HG03159 (cell line): ENCODE measurements around the gene DNASE2.

Source experiments
- ATAC-seq: cut with Tn5 transposase; IDR thresholded peaks from one replicate; pipeline ENCODE4 v1.9.1; 2021; ENCODE audit warnings: mild to moderate bottlenecking, moderate library complexity; ENCODE audit not compliant: unreplicated experiment

The DNASE2 gene

DNA sequence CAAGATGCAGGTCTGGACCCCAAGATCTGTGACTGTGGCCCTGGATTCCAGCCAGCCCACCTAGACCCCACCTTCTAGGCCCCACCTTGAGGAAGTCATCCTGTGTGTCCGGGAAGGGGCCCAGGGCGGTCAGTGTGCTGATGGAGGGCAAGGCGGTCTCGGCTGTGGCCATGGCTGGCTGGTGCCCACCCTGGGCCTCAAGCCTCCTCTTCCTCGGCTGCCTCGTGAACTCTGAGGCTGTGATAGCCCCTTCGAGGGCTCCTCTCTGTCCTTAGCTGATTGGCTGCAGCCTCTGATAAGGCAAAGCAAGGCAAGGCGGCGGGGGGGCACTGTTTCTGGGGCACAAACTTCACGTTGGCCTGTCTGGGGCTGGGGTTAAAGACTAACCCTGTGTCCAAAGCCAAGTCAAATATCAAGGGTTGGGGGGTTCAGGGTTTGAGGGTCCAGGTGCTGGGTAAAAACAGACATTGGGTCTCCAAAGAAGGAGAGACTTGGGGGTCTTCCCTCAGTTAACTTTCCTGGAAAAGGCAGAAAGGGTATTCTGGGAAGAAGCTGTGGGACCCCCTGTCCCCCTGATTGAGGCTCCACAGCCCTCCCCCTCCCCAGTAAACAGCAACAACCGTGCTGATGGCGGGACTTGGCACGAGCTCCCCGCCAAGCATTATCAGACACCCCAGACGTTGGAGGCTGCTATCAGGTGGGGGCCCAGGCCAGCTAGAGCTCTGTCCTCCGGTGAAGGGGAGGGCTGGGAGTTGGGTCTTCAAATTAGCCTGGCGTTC is 5.9 kb upstream of the DNASE2 start, which contains the start of gene KLF1:
KLF1 (minus strand) TSS at position 233 of the 779 bp plus-strand sequence; CDS start at position 172, 61 bp downstream.
- no peak for ATAC-seq

DNA sequence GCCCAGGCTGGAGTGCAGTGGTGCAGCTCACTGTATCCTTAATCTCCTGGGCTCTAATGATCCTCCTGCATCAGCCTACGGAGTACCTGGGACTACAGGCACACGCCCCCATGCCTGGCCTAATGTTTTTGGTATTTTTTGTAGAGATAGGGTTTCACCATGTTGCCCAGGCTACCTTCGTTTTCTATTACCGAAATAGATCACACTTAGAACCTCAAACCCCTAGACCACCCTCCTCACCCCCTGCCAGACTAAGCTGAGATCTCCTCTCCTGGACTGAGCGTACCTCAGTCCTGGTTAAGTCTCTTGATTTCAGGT is 5.4 kb upstream of the DNASE2 start:
- no peak for ATAC-seq

DNA sequence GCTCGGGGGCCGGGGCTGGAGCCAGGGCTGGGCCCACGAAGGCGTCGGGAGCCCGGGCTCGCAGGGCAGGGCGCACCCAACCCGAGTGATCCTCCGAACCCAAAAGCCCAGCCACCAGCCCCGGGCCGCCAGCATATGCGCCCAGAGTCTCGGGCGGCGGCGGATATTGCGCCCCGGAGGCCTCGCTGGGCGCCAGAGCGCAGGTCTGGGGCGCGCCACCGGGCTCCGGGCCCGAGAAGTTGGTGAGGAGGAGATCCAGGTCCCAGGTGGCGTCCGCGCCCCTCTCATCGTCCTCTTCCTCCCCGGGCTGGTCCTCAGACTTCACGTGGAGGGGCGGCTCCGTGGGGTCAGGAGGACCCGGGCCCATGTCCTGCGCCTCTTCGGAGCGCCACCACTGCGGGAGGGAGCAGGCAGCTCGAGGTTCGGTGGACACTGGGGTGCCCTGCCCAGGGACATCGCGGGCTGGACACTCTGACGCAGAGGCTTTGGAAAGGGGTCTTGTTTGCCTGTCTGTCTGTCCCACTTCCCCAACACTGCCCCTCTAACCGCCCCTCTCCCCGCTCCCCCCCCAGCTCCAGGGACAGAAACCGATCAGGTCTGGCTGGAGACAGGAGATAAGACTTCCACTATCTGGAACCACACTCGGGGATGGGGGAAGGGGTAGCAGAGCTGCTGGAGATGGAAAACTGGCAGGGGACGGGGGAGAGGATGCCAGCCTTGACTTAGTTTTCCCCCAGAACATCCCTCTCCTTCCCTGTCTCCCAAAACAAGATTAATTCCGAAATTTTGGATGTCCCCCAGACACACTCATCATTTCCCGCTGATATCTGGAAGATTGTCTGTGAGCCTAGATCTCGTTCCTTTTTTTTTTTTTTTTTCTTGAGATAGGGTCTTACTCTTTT is 4.8 kb upstream of the DNASE2 start:
- ATAC-seq: no peak

DNA sequence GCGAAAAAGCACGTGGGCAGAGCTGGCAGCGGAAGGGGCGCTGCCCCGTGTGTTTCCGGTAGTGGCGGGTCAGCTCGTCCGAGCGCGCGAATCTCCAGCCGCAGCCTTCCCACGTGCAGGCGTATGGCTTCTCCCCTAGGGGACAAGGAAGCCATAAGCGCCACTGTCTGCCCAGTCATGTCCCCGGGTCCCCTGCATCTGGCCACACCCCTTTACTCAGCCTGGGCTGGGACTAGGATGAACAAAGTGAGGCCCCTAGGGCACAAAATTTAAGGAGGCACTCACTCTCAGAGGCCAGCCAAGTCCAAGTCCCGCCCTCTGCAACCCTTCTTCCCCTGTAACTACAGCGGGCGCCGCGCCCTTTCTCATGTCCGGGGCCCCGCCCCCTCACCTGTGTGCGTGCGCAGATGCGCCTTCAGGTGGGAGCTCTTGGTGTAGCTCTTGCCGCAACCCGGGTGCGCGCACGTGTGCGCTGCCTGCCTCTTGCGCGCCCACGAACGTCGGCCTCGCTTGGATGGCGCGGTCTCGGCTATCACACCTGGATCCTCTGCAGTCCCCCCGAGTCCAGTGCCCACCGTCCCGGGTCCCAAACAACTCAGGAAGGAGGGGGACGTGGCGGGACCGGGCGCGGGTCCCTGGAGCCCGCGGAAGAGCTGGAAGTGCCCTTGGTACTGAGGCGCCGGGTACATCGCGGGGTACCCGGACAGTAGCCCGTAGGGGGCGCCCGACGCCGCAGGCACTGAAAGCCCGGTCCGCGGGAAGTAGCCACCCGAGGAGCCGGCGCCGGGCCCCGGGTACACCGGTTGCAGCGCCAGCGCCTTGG is 3.9 kb upstream of the DNASE2 start:
- ATAC-seq: no peak

DNA sequence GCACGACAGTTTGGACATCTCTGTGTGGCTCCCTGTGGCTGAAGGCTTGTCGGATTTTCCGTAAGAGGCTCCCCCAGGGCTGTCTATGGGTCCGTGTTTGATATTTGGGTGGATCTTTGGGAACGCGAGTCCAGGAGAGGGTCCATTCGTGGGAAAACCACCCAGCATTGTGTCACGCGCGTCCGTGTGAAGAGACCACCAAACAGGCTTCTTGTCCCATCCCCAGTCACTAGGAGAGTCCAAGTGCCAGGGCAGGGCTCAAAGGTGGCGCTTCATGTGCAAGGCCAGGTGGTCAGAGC is 3.3 kb upstream of the DNASE2 start:
- ATAC-seq: no peak

DNA sequence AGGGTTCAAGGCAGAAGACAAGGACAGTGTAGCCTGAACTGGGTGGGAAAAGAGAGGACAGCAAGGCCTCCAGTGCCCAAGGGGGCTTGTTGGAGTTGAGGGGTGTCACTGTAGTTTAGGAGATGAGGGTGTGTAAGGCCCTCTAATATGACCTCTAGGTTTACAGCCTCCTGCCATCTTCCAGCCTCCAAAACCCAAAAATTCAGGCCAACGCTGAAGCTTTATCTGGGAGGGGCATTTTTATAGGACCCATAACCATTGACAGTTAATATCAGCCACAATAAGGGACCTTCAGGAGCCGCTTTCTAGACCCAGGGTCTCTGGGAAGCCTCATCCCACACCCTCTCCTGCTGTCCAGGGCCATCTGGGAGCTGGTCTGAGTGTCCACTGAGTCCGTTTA is 3.0 kb upstream of the DNASE2 start:
- ATAC-seq: no peak

DNA sequence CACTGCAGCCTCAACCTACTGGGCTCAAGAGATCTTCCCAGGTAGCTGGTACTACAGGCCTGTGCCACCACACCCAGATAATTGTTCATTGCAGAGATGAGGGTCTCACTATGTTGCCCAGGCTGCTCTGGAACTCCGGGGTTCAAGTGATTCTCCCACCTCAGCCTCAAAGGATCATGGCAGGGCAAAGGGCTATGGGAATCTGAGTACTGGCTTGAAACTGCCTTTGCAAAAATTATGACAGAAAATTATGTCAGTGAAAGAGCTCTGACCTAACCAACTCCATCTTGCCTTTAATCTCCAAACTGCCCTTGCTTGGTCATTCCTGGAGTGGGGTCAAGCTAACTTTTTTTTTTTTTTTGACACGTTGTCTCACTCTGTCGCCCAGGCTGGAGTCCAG is 1.3 kb upstream of the DNASE2 start:
- no peak for ATAC-seq

DNA sequence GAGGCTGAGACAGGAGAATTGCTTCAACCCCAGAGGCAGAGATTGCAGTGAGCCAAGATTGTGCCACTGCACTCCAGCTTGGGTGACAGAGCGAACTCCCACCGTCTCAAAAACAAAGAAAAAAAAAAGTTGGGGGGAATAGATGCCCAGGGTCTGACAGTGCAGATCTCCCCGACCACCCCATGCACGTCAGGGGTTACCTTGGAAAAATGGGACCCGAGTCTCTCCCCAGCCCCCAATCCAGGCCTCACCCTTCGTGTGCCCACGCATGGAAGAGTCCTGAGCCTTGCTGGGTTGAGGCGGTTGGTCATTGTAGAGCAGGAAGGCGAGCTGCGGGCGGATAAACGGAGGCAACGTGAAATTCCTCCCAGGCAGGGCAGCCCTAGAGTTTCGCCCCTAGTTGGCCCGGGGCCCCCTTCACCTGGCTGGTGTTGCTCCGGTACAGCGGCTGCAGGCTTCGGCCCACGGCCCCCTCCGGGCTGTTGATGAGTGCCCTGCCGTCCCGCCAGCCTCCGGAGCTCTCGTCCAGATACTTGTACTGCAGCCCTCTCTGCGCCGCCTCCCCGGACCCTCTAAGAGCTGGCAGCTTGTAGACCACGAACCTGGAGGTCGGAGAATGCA is 588 bp downstream of the DNASE2 start:
- peak; percentile 10 for ATAC-seq

DNA sequence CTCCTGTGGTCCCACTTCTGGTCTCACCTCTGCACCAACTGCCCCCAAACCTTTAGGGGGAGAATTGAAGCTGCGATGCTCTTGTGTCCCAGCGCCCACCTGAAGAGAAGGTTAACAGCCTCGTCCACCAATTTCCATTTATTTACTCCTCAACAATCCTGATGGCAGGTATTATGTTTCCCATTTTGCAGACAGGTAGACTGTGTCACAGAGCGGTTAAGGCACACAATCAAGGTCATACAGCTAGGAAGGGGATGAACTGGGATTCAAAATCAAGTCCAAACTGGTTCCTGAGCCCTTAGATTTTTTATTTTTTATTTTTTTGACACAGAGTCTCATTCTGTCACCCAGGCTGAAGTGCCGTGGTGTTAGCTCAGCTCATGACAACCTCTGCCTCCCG is 6.2 kb downstream of the DNASE2 start:
- ATAC-seq: no peak

DNA sequence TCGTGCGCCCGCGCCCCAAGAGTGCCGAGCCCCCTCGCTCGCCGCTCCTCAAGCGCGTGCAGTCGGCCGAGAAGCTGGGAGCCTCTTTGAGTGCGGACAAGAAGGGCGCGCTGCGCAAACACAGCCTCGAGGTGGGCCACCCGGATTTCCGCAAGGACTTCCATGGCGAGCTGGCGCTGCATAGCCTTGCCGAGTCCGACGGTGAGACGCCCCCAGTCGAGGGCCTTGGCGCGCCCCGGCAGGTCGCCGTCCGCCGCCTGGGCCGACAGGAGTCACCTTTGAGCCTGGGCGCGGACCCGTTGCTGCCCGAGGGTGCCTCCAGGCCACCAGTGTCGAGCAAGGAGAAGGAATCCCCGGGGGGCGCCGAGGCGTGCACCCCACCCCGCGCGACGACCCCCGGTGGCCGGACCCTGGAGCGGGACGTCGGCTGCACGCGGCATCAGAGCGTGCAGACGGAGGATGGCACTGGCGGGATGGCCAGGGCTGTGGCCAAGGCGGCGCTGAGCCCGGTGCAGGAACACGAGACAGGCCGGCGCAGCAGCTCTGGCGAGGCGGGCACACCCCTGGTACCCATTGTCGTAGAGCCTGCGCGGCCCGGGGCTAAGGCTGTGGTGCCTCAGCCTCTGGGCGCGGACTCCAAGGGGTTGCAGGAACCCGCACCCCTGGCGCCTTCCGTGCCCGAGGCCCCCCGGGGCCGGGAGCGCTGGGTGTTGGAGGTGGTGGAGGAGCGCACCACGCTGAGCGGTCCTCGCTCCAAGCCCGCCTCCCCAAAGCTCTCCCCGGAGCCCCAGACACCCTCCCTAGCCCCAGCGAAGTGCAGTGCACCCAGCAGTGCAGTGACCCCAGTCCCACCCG is 7.1 kb downstream of the DNASE2 start:
- ATAC-seq: no peak

DNA sequence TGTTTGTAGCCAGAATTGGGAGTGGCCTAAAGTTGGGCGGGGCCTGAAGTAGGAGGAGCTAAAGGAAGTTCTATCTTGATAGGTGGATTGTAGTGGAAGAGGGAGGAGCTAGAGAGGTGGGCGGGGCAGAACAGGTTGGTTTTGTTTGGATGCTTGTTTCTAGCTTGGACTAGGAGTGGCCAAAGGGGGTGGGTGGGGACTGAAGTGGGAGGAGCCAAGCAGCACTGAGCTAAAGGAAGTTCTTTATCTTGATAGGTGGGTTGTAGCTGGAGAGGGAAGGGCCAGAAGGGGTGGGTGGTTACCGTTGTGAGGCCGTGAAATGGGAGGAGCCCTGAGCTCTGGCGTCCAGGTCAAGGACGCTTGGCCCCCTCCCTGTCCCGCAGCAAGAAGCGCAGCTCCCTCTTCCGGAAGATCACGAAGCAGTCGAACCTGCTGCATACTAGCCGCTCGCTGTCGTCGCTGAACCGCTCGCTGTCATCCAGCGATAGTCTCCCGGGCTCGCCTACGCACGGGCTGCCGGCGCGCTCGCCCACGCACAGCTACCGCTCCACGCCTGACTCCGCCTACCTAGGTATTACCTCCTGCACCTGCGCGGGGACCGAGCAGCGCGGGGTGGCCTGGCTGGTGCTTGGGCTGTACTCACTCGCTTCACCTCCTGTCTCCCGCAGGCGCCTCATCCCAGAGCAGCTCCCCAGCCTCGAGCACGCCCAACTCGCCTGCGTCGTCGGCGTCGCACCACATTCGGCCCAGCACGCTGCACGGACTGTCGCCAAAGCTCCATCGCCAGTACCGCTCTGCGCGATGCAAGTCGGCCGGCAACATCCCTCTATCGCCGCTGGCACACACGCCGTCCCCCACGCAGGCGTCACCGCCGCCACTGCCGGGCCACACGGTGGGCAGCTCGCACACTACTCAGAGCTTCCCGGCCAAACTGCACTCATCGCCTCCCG is 8.0 kb downstream of the DNASE2 start:
- no peak for ATAC-seq

DNA sequence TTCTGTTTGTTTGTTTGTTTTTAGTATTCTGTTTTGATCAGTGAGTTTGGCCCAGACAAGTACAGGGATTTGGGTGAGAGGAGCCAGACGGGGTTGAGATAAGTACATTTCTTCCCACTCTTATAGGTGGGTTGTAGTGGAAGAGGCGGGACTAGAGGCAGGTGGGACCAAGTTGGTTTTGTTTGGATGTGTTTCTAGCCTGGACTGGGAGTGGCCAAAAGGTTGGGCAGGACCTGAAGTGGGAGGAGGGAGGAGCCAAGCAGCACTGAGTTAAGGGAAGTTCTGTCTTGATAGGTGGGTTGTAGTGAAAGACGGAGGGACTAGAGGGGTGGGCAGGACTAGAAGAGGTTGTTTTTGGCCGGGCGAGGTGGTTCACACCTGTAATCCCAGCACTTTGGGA is 9.0 kb downstream of the DNASE2 start:
- no peak for ATAC-seq

DNA sequence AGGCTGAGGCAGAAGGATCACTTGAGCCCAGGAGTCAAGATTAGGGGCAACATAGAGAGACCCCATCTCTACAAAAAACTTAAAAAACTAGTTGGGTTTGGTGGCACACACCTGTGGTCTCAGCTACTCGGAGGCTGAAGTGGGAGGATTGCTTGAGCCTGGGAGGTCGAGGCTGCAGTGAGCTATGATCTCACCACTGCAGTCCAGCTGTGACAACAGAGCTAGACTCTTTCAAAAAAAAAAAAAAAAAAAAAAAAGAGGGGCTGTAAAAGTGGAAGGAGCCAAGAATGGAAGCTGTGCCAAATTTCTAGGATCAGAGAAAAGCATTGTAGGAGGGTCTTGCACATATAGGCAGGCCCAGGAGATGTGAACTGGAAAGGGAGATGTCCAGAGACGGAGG is 9.6 kb downstream of the DNASE2 start:
- ATAC-seq: no peak

DNA sequence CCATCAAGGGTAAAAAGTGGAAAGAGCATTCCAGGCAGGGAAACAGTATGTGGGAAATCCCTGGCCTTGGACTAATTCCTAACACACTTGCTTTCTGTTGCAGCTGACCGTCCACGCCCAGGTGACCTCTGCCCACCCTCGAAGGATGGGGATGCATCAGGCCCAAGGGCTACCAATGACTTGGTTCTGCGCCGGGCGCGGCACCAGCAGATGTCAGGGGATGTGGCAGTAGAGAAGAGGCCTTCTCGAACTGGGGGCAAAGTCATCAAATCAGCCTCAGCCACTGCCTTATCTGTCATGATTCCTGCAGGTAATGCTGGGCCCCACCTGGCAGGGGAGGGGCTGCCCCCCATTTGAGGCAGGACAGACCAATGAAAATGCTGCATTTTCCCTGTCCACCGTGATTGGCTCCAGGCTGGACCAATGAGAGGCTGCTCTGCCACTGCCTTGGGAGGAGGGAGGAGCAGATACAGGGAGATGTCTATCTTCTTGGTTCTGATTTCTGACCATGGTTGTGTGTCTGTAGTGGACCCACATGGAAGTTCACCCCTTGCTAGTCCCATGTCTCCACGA is 12.6 kb downstream of the DNASE2 start:
- ATAC-seq: no peak

DNA sequence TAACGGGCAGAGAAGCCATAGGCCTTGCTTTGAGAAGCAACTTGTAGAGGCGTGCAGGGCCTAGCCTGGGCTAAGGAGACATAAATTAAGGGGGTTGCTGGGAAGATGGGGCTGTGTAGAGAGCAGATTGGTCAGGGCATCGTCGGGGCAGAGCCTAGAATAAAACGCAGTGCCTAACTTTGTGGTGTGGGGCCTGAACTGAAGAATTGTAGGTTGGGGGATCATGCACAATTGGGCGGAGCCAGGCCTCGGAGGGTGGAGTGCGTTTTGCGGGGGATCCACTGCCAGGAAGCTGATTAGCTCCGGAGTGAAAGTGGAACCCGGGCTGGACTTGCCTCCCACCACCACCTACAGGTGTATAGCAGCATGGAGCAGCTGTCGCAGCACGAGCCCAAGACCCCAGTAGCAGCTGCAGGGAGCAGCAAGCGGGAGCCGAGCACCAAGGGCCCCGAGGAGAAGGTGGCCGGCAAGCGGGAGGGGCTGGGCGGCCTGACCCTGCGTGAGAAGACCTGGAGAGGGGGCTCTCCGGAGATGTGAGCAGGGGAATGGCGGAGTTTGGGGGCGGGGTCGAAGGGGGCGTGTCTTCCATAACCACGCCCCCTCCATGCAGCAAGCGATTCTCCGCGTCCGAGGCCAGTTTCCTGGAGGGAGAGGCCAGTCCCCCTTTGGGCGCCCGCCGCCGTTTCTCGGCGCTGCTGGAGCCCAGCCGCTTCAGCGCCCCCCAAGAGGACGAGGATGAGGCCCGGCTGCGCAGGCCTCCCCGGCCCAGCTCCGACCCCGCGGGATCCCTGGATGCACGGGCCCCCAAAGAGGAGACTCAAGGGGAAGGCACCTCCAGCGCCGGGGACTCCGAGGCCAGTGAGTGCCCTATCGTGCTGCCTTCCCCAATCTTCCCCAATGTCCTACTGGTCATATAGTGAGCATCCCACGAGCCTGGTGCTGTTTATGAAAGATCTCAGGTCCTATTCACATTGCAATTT is 13.8 kb downstream of the DNASE2 start:
- ATAC-seq: no peak

DNA sequence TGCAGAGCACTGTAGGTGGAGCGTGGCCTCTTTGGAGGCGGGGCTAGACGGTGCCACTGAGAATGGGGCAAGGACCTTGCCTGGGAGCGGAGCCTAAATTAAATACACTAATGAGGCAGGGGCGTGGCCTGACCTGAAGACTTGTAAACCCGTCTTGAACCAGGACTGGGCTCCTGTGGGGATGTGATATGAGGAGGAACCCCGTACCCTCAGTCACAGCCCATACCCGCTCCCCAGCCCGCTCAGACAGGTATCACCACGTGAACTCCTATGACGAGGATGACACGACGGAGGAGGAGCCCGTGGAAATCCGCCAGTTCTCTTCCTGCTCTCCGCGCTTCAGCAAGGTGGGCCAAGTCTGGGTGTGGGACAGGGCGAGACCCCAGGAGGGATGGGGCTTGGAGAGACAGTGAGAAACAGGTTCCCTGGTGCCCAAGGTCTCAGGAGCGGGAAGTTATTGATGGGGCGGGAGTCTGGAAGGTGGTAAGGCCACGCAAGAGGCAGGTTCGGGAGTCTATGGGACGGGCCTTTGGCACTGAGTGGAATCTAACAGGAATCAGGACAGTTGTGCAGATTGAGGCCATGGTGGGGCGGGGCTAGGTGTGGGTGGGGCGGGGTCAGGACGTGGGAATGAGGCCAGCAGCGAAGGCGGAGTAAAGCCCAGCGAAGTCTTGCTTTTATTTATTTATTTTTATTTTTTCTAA is 14.7 kb downstream of the DNASE2 start:
- no peak for ATAC-seq
